ENCODE measurements around the gene BSDC1. TPM values are rescaled to one million over a fixed set of nuclear protein-coding genes. Genes with fewer than 3 reads are reported as not detected.

Gene BSDC1
- total and polyA plus RNA-seq, 2 donors (not counting 1 experiment from before 2014, with no cell fraction given) = 42.4 to 55.5 TPM

DNA sequence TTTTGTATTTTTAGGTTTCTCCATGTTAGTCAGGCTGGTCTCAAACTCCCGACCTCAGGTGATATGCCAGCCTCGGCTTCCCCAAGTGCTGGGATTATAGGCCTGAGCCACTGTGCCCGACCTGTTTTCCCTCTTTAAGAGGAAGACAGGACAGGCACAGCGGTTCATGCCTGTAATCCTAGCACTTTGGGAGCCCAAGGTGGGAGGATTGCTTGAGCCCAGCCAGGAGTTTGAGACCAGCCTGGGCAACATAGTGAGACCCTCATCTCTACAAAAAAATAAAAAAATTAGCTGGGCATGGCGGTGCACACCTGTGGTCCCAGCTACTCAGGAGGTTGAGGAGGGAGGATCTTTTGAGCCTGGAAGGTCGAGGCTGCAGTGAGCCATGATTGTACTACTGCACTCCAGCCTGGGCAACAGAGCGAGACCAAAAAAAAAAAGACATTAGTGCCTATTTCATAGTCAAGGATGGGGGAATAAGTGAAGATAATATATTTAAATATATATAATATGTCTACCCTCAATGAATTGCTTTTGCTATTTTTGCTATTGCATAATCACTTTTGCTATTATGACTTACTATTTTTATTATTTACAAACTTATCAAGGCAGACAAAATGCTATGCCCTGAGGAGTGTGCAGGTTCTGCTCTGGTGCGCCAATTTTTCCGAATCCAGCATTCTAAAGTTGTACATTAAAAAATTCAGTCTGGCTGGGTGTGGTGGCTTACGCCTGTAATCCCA, 75.9 kb downstream of the BSDC1 start:
- H4K20me1 ChIP-seq (ENCODE audit: control insufficient read depth, extremely low read depth, insufficient read depth, low read length) = no peaks in the 10 kb centered on the region
- no peak overlapping the region for H3K4me3 ChIP-seq (replicated peaks in 1 of 4; ENCODE audit: control extremely low read depth in 1 of 4, insufficient read depth in 1 of 4, low read depth in 3 of 4, low read length in 4 of 4)
- no peaks in the 10 kb centered on the region for H3K27me3 ChIP-seq (ENCODE audit: control insufficient read depth, insufficient read depth, low read length)
- TF ChIP-seq, protein P1, sequence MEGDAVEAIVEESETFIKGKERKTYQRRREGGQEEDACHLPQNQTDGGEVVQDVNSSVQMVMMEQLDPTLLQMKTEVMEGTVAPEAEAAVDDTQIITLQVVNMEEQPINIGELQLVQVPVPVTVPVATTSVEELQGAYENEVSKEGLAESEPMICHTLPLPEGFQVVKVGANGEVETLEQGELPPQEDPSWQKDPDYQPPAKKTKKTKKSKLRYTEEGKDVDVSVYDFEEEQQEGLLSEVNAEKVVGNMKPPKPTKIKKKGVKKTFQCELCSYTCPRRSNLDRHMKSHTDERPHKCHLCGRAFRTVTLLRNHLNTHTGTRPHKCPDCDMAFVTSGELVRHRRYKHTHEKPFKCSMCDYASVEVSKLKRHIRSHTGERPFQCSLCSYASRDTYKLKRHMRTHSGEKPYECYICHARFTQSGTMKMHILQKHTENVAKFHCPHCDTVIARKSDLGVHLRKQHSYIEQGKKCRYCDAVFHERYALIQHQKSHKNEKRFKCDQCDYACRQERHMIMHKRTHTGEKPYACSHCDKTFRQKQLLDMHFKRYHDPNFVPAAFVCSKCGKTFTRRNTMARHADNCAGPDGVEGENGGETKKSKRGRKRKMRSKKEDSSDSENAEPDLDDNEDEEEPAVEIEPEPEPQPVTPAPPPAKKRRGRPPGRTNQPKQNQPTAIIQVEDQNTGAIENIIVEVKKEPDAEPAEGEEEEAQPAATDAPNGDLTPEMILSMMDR (conservative IDR thresholded peaks at IDR 0.05 in 1 of 2, IDR thresholded peaks at IDR 0.05 in 1 of 2; ENCODE audit: low read depth in 1 of 2, low read length in 2 of 2) = no peak
- no peak for TF ChIP-seq EZH2 (IDR thresholded peaks at IDR 0.05; ENCODE audit: low read length, missing control alignments)
- H2AFZ ChIP-seq (ENCODE audit: low read length) = no peak overlapping the region
- H3K9me3 ChIP-seq (ENCODE audit: control insufficient read depth, insufficient read depth, low read depth, low read length) = no peaks in the 10 kb centered on the region
- H3K9ac ChIP-seq (ENCODE audit: insufficient read depth, low read length) = no peak overlapping the region
- DNase-seq (ENCODE audit: low read depth in 2 of 2) = no peak
- no peaks in the 10 kb centered on the region for H3K79me2 ChIP-seq (ENCODE audit: control insufficient read depth, insufficient read depth, low read length)
- H3K27ac ChIP-seq (ENCODE audit: insufficient read depth, low read length) = no peak overlapping the region
- H3K36me3 ChIP-seq (ENCODE audit: control insufficient read depth, insufficient read depth, low read length) = no peaks in the 10 kb centered on the region
- no peak overlapping the region for H3K4me2 ChIP-seq (ENCODE audit: extremely low read depth, insufficient read depth, low read length)
- H3K4me1 ChIP-seq (ENCODE audit: control insufficient read depth, extremely low read depth, insufficient read depth, low read length) = peaks cover 4% of the 10 kb centered on the region

GRCh38 chr1:32316903-32317277, 77.4 kb downstream of the BSDC1 start:
- H3K79me2 ChIP-seq (ENCODE audit: control insufficient read depth, insufficient read depth, low read length) = no peaks in the 10 kb centered on the region
- no peaks in the 10 kb centered on the region for H3K9me3 ChIP-seq (ENCODE audit: control insufficient read depth, insufficient read depth, low read depth, low read length)
- H3K27me3 ChIP-seq (ENCODE audit: control insufficient read depth, insufficient read depth, low read length) = no peaks in the 10 kb centered on the region
- H3K27ac ChIP-seq (ENCODE audit: insufficient read depth, low read length) = no peak overlapping the region
- no peak overlapping the region for H3K4me2 ChIP-seq (ENCODE audit: extremely low read depth, insufficient read depth, low read length)
- no peaks in the 10 kb centered on the region for H4K20me1 ChIP-seq (ENCODE audit: control insufficient read depth, extremely low read depth, insufficient read depth, low read length)
- no peak overlapping the region for H3K9ac ChIP-seq (ENCODE audit: insufficient read depth, low read length)
- TF ChIP-seq, protein P1 (conservative IDR thresholded peaks at IDR 0.05 in 1 of 2, IDR thresholded peaks at IDR 0.05 in 1 of 2; ENCODE audit: low read depth in 1 of 2, low read length in 2 of 2) = no peak
- TF ChIP-seq EZH2 (IDR thresholded peaks at IDR 0.05; ENCODE audit: low read length, missing control alignments) = no peak
- peaks cover 3% of the 10 kb centered on the region for H3K4me1 ChIP-seq (ENCODE audit: control insufficient read depth, extremely low read depth, insufficient read depth, low read length)
- H3K36me3 ChIP-seq (ENCODE audit: control insufficient read depth, insufficient read depth, low read length) = no peaks in the 10 kb centered on the region
- no peak overlapping the region for H2AFZ ChIP-seq (ENCODE audit: low read length)
- DNase-seq (ENCODE audit: low read depth in 2 of 2) = no peak
- H3K4me3 ChIP-seq (replicated peaks in 1 of 4; ENCODE audit: control extremely low read depth in 1 of 4, insufficient read depth in 1 of 4, low read depth in 3 of 4, low read length in 4 of 4) = no peak overlapping the region

Other genes with a start within 250 kb of the BSDC1 start
- 94.0 and 118 TPM in 2 replicates for gene TXLNA, start 214.8 kb downstream of the BSDC1 start, total RNA-seq
- 56.5 and 64.0 TPM in 2 replicates for gene TXLNA, start 214.8 kb downstream of the BSDC1 start, polyA plus RNA-seq
- 7.4 and 12.4 TPM in 2 replicates for gene CCDC28B, start 193.8 kb downstream of the BSDC1 start, total RNA-seq
- 9.4 and 10.1 TPM in 2 replicates for gene CCDC28B, start 193.8 kb downstream of the BSDC1 start, polyA plus RNA-seq
- gene IQCC, start 188.8 kb downstream of the BSDC1 start, total RNA-seq = 1.3 and 2.3 TPM in 2 replicates
- gene IQCC, start 188.8 kb downstream of the BSDC1 start, polyA plus RNA-seq = 2.0 and 2.6 TPM in 2 replicates
- not detected in 2 replicates for gene DCDC2B, start 185.4 kb downstream of the BSDC1 start, total RNA-seq
- not detected in 2 replicates for gene DCDC2B, start 185.4 kb downstream of the BSDC1 start, polyA plus RNA-seq
- gene TMEM234, start 172.1 kb downstream of the BSDC1 start, total RNA-seq = 12.1 and 17.5 TPM in 2 replicates
- gene TMEM234, start 172.1 kb downstream of the BSDC1 start, polyA plus RNA-seq = 15.8 TPM in 2 replicates
- 246 and 277 TPM in 2 replicates for gene EIF3I, start 172.0 kb downstream of the BSDC1 start, total RNA-seq
- 492 and 721 TPM in 2 replicates for gene EIF3I, start 172.0 kb downstream of the BSDC1 start, polyA plus RNA-seq
- 2.1 and 3.1 TPM in 2 replicates for gene FAM167B, start 147.2 kb downstream of the BSDC1 start, total RNA-seq
- 1.0 and 1.3 TPM in 2 replicates for gene FAM167B, start 147.2 kb downstream of the BSDC1 start, polyA plus RNA-seq
- gene LCK, start 143.2 kb downstream of the BSDC1 start, total RNA-seq = not detected in 2 replicates
- not detected in 2 replicates for gene LCK, start 143.2 kb downstream of the BSDC1 start, polyA plus RNA-seq
- 86.3 and 100 TPM in 2 replicates for gene HDAC1, start 102.4 kb downstream of the BSDC1 start, total RNA-seq
- gene HDAC1, start 102.4 kb downstream of the BSDC1 start, polyA plus RNA-seq = 143 and 159 TPM in 2 replicates
- gene MARCKSL1, start 58.2 kb downstream of the BSDC1 start, total RNA-seq = 11.7 and 33.1 TPM in 2 replicates
- 79.1 and 107 TPM in 2 replicates for gene MARCKSL1, start 58.2 kb downstream of the BSDC1 start, polyA plus RNA-seq
- 0.77 and 0.99 TPM in 2 replicates for gene FAM229A, start 32.0 kb downstream of the BSDC1 start, total RNA-seq
- gene FAM229A, start 32.0 kb downstream of the BSDC1 start, polyA plus RNA-seq = 0.53 and 0.77 TPM in 2 replicates
- gene TSSK3, start 31.9 kb downstream of the BSDC1 start, total RNA-seq = 0.50 and 0.51 TPM in 2 replicates
- 0.35 and 0.58 TPM in 2 replicates for gene TSSK3, start 31.9 kb downstream of the BSDC1 start, polyA plus RNA-seq
- not detected in 2 replicates for gene ZBTB8B, start 70.6 kb upstream of the BSDC1 start, total RNA-seq
- gene ZBTB8B, start 70.6 kb upstream of the BSDC1 start, polyA plus RNA-seq = not detected in 2 replicates
- 5.6 and 5.9 TPM in 2 replicates for gene ZBTB8A, start 145.0 kb upstream of the BSDC1 start, total RNA-seq
- gene ZBTB8A, start 145.0 kb upstream of the BSDC1 start, polyA plus RNA-seq = 6.0 and 6.9 TPM in 2 replicates

All from fibroblast of lung (primary cell).